ENCODE results near the gene YWHAB. TPM values are rescaled to one million over a fixed set of nuclear protein-coding genes. Genes with fewer than 3 reads are reported as not detected.

YWHAB gene
- total and polyA plus RNA-seq, 5 donors: 53.4 to 121 (median 107) TPM

- Histone ChIP-seq H3K27me3 (ENCODE audit: control insufficient read depth, insufficient read depth) (no peaks in the 10 kb centered on the region), H3K4me1 (ENCODE audit: control insufficient read depth, insufficient read depth, low read length) (no peaks in the 10 kb centered on the region), H3K27ac (ENCODE audit: low read length) (no peak overlapping the region), H3K4me3 (ENCODE audit: low read length) (no peak overlapping the region), H3K9me3 (ENCODE audit: control insufficient read depth, low read length) (no peaks in the 10 kb centered on the region)
- intact Hi-C loops (cut with DNase I): no loop called here
- WGBS: 97% methylated on average over 2 of the region's 2 CpGs
- ATAC-seq: no peak
- DNase-seq: no peak
Measured at GRCh38 chr20:44912189-44912588, 26.7 kb downstream of the YWHAB start.

DNA sequence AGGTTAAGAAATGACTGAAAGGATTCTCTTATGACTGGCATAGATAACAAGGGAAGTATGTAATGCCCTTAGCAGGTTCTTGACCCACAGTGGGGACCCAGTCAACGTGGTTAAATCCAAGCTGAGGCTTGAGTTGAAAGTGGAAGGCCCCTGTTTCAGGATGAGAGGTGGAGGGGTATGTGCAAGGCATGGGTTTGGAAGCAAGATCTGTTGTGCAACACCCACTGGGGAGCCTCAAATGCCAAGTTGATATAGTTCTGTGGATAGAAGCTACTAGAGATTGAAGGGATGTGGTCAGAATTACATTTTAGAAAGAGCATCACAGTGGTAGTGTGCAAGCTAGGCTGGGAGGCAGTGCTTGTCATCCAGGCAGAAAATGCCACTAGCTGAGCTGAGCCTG lies 29.4 kb downstream of the YWHAB start:
- intact Hi-C loops (cut with DNase I): no loop called here
- Histone ChIP-seq H3K4me3 (ENCODE audit: low read length) (no peak overlapping the region), H3K9me3 (ENCODE audit: control insufficient read depth, low read length) (no peaks in the 10 kb centered on the region), H3K4me1 (ENCODE audit: control insufficient read depth, insufficient read depth, low read length) (no peaks in the 10 kb centered on the region), H3K27ac (ENCODE audit: low read length) (no peak overlapping the region), H3K27me3 (ENCODE audit: control insufficient read depth, insufficient read depth) (no peaks in the 10 kb centered on the region)
- WGBS: 65% methylated on average over 1 of the region's 1 CpG
- no peak for DNase-seq
- ATAC-seq: no peak

GRCh38 chr20:44916586-44916985 lies 31.1 kb downstream of the YWHAB start:
- ATAC-seq: no peak
- intact Hi-C loops (cut with DNase I): no loop called here
- Histone ChIP-seq H3K4me3 (ENCODE audit: low read length) (no peak overlapping the region), H3K9me3 (ENCODE audit: control insufficient read depth, low read length) (no peaks in the 10 kb centered on the region), H3K27ac (ENCODE audit: low read length) (no peak overlapping the region), H3K27me3 (ENCODE audit: control insufficient read depth, insufficient read depth) (no peaks in the 10 kb centered on the region), H3K4me1 (ENCODE audit: control insufficient read depth, insufficient read depth, low read length) (no peaks in the 10 kb centered on the region)
- no peak for DNase-seq
- WGBS: 92% methylated on average over 12 of the region's 12 CpGs

DNA sequence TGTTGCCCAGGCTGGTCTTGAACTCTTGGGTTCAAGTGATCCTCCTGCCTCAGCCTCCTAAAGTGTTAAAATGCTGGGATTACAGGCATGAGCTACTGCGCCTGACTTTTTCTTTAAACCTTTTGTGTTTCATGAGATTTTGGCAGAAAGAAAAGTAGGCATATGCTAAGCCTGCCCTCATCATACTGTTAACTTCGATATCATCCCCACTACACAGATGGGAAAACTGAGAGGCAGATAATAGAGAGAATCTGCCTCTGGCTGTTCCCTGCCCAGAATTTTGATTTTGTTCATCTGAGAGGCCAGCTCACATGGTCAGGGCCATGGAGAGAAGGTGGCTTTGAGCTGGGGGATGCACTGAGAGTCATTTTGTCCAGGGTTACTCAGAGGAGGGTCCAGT lies 31.9 kb downstream of the YWHAB start:
- 96% methylated on average over 2 of the region's 2 CpGs for WGBS
- no peaks in the 10 kb centered on the region for H3K27me3 ChIP-seq (ENCODE audit: control insufficient read depth, insufficient read depth)
- H3K4me1 ChIP-seq (ENCODE audit: control insufficient read depth, insufficient read depth, low read length): no peaks in the 10 kb centered on the region
- DNase-seq (no peak), ATAC-seq (no peak)
- H3K27ac ChIP-seq (ENCODE audit: low read length): no peak overlapping the region
- intact Hi-C loops (cut with DNase I): no loop called here
- no peak overlapping the region for H3K4me3 ChIP-seq (ENCODE audit: low read length)
- no peaks in the 10 kb centered on the region for H3K9me3 ChIP-seq (ENCODE audit: control insufficient read depth, low read length)

DNA sequence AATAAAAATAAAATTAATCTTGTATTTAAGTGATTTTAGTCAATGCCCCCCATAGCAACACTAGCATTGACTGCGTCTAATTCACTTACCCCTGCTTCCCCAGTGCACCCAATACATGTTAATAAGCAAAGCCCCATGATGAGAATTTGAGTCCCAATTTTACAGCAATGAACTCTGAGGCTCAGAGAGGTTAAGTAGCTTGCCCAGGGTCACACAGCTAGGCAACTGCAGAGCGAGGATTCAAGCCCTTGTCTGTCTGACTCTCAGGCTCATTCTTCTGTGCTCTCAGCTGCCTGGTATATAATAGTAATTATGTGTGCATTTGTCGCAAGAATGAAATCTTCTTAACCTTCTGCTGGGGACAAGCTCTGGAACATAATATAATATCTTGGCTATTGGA lies 32.8 kb downstream of the YWHAB start:
- Histone ChIP-seq H3K27me3 (ENCODE audit: control insufficient read depth, insufficient read depth) (no peaks in the 10 kb centered on the region), H3K4me3 (ENCODE audit: low read length) (no peak overlapping the region), H3K9me3 (ENCODE audit: control insufficient read depth, low read length) (no peaks in the 10 kb centered on the region), H3K27ac (ENCODE audit: low read length) (no peak overlapping the region), H3K4me1 (ENCODE audit: control insufficient read depth, insufficient read depth, low read length) (no peaks in the 10 kb centered on the region)
- DNase-seq: no peak
- no peak for ATAC-seq
- intact Hi-C loops (cut with DNase I): no loop called here
- WGBS: 97% methylated on average over 3 of the region's 3 CpGs

GRCh38 chr20:44918761-44919160 lies 33.3 kb downstream of the YWHAB start:
- DNase-seq (no peak), ATAC-seq (no peak)
- Histone ChIP-seq H3K9me3 (ENCODE audit: control insufficient read depth, low read length) (no peaks in the 10 kb centered on the region), H3K27ac (ENCODE audit: low read length) (no peak overlapping the region), H3K4me1 (ENCODE audit: control insufficient read depth, insufficient read depth, low read length) (no peaks in the 10 kb centered on the region), H3K27me3 (ENCODE audit: control insufficient read depth, insufficient read depth) (no peaks in the 10 kb centered on the region), H3K4me3 (ENCODE audit: low read length) (no peak overlapping the region)
- intact Hi-C loops (cut with DNase I): no loop called here
- WGBS: 93% methylated on average over 10 of the region's 10 CpGs

- Histone ChIP-seq H3K9me3 (ENCODE audit: control insufficient read depth, low read length) (no peaks in the 10 kb centered on the region), H3K27ac (ENCODE audit: low read length) (no peak overlapping the region), H3K4me3 (ENCODE audit: low read length) (no peak overlapping the region), H3K27me3 (ENCODE audit: control insufficient read depth, insufficient read depth) (no peaks in the 10 kb centered on the region), H3K4me1 (ENCODE audit: control insufficient read depth, insufficient read depth, low read length) (no peaks in the 10 kb centered on the region)
- intact Hi-C loops (cut with DNase I): no loop called here
- ATAC-seq (no peak), DNase-seq (no peak)
- 98% methylated on average over 14 of the region's 14 CpGs for WGBS
Measured at GRCh38 chr20:44921447-44921846, 35.9 kb downstream of the YWHAB start.

GRCh38 chr20:44924541-44924940 lies 39.0 kb downstream of the YWHAB start:
- Histone ChIP-seq H3K27ac (ENCODE audit: low read length) (no peak overlapping the region), H3K4me3 (ENCODE audit: low read length) (no peak overlapping the region), H3K9me3 (ENCODE audit: control insufficient read depth, low read length) (no peaks in the 10 kb centered on the region), H3K4me1 (ENCODE audit: control insufficient read depth, insufficient read depth, low read length) (no peaks in the 10 kb centered on the region), H3K27me3 (ENCODE audit: control insufficient read depth, insufficient read depth) (no peaks in the 10 kb centered on the region)
- 71% methylated on average over 4 of the region's 4 CpGs for WGBS
- DNase-seq (no peak), ATAC-seq (no peak)
- intact Hi-C loops (cut with DNase I): no loop called here

DNA sequence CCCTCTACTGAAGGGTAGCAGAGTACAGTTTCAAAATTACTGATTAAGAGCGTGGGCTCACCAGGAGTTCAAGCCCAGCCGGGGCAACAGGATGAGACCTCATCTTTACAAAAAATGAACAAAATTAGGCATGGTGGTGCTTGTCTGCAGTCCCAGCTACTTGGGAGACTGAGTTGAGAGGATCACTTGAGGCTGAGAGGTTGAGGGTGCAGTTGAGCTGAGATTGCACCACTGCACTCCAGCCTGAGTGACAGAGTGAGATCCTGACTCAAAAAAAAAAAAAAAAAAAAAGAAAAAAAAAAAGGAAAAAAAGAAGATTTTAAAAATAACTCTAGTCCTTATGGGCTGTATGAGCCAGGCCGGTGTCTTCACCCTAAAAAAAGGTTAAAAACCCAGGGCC lies 43.1 kb downstream of the YWHAB start:
- 83% methylated on average over 3 of the region's 3 CpGs for WGBS
- H3K4me3 ChIP-seq (ENCODE audit: low read length): no peak overlapping the region
- intact Hi-C loops (cut with DNase I): no loop called here

GRCh38 chr20:44930517-44931168 lies 45.1 kb downstream of the YWHAB start:
- DNase-seq: no peak
- intact Hi-C loops (cut with DNase I): no loop called here
- Histone ChIP-seq H3K27ac (ENCODE audit: low read length) (no peak overlapping the region), H3K4me3 (ENCODE audit: low read length) (no peak overlapping the region), H3K9me3 (ENCODE audit: control insufficient read depth, low read length) (no peaks in the 10 kb centered on the region), H3K27me3 (ENCODE audit: control insufficient read depth, insufficient read depth) (no peaks in the 10 kb centered on the region), H3K4me1 (ENCODE audit: control insufficient read depth, insufficient read depth, low read length) (no peaks in the 10 kb centered on the region)
- 89% methylated on average over 18 of the region's 18 CpGs for WGBS
- ATAC-seq: no peak

More for the DNA sequence above, 43.1 kb downstream of the YWHAB start:
- Histone ChIP-seq H3K4me1 (ENCODE audit: control insufficient read depth, insufficient read depth, low read length) (no peaks in the 10 kb centered on the region), H3K9me3 (ENCODE audit: control insufficient read depth, low read length) (no peaks in the 10 kb centered on the region), H3K27me3 (ENCODE audit: control insufficient read depth, insufficient read depth) (no peaks in the 10 kb centered on the region), H3K27ac (ENCODE audit: low read length) (no peak overlapping the region)
- ATAC-seq (no peak), DNase-seq (no peak)

DNA sequence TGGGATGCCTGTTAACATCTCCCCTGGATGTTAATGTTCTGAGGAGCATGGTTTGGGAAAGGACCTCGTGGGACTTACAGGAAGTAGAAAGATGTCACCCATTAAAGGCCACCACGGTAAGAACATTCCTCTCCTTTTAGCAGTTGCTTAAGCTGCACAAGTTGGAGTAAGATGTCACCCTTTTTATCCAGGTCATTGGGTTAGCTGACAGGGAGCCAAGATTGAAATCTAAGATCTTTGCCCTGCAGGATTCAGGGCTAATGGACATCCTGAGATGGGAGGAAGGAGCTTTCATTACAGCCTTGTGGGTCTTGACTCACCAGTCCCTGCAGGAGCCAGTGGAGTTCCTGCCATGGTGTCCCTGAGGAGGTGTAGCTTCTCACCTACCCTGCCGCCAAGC lies 46.4 kb downstream of the YWHAB start:
- H3K9me3 ChIP-seq (ENCODE audit: control insufficient read depth, low read length): no peaks in the 10 kb centered on the region
- H3K27me3 ChIP-seq (ENCODE audit: control insufficient read depth, insufficient read depth): no peaks in the 10 kb centered on the region
- intact Hi-C loops (cut with DNase I): no loop called here
- DNase-seq: no peak
- H3K4me3 ChIP-seq (ENCODE audit: low read length): no peak overlapping the region
- H3K4me1 ChIP-seq (ENCODE audit: control insufficient read depth, insufficient read depth, low read length): no peaks in the 10 kb centered on the region
- no peak for ATAC-seq
- 83% methylated on average over 3 of the region's 3 CpGs for WGBS
- H3K27ac ChIP-seq (ENCODE audit: low read length): no peak overlapping the region

DNA sequence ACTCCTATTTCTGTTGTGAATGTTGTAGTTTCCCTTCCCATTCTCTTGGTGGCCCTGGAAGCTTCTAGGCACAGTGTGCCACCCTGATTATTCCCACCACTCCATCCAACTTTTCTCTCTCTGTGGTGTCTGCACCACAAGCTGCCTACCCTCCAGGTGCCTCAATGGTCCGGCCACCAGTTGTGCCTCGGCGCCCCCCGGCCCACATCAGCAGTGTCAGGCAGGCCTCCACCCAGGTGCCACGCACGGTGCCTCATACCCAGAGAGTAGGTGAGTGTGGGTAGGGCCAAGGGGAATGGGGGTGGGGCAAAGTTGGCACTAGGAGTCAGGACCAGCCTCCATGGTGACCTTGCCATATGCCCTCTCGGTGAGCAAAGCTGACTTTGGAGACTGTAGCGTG lies 47.4 kb downstream of the YWHAB start:
- ATAC-seq (no peak), DNase-seq (no peak)
- Histone ChIP-seq H3K27me3 (ENCODE audit: control insufficient read depth, insufficient read depth) (no peaks in the 10 kb centered on the region), H3K4me1 (ENCODE audit: control insufficient read depth, insufficient read depth, low read length) (no peaks in the 10 kb centered on the region), H3K27ac (ENCODE audit: low read length) (no peak overlapping the region), H3K4me3 (ENCODE audit: low read length) (no peak overlapping the region), H3K9me3 (ENCODE audit: control insufficient read depth, low read length) (no peaks in the 10 kb centered on the region)
- intact Hi-C loops (cut with DNase I): no loop called here
- 98% methylated on average over 8 of the region's 8 CpGs for WGBS

Measured in right cardiac atrium (tissue), 5 donors.